GM21423 (cell line): Measurements from ENCODE around the gene PIK3R5.
"Not testable (repeated sequence)": the region's sequence is repeated elsewhere in the genome, so short reads cannot be mapped to it uniquely, and the experiment has no call there.

Experiments
- ATAC-seq: cut with Tn5 transposase; IDR thresholded peaks from one replicate; pipeline ENCODE4 v1.9.1; 2021; ENCODE audit warnings: mild to moderate bottlenecking, moderate library complexity; ENCODE audit not compliant: unreplicated experiment

The PIK3R5 gene

DNA sequence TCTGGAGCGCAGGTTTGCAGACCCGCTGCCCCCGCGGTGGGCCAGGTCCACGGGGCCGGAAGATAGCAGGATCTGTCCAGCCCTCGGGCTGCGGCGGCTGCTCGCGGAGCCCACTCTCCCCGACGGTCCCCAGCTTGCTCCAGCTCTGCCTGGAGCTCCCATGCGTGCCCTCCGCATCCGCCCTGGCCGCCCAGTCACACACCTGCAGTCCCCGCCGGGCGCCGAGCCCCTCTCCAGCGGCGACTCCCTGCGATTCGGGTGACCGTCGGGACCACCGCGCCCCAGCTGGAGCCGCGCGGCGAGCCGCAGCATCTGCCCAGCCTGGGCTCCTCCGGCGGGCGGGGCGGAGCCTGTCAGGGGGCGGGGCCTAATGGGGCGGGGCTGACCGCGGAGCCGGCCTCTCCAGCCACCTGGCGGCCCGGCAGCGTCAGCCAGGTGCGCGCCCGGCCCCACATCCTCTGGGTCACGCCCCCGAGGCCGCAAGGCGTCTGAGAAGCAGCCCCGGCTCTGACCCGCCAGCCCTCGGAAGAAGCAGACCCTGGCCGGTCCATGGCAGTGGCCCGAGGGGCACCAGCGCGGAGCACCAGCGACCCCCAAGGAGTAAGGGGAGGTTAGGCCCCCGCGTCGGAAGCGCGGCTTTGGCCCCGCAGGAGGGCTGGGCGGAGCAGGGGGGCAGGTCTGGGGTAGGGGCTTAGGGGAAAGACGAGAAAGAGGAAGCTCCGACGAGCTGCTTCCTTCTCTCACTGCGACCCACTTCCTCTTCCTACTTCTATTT is at the start of gene PIK3R5:
TSS of gene PIK3R5 (minus strand) at position 314 of the 775 bp plus-strand sequence. CDS start 54,213 bp downstream, outside the sequence.
- ATAC-seq: peak; percentile 58

GRCh38 chr17:9011001-9011400 is 45.5 kb upstream of the PIK3R5 start:
- ATAC-seq: no peak

GRCh38 chr17:9009737-9010136 is 44.2 kb upstream of the PIK3R5 start:
- no peak for ATAC-seq

GRCh38 chr17:9009096-9009495 is 43.6 kb upstream of the PIK3R5 start:
- ATAC-seq: no peak

GRCh38 chr17:9007052-9007714 is 41.7 kb upstream of the PIK3R5 start:
- no peak for ATAC-seq

GRCh38 chr17:9006175-9006767 is 40.8 kb upstream of the PIK3R5 start:
- no peak for ATAC-seq

DNA sequence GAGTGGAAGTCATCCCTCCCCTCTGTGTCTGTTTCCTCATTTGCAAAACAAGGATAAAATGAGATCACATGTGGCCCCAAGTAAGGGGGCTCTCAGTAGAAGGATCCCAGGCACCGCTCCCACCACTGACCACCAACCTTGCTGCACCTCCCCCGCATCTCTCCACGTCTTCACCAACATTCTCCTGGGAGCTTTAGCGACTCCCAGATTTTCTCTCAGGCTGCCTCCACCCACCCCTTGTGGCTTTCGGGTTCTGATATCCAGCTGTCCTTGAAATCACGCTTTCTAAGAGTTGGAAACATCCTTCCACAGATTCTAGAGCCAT is 39.4 kb upstream of the PIK3R5 start:
- ATAC-seq: no peak

DNA sequence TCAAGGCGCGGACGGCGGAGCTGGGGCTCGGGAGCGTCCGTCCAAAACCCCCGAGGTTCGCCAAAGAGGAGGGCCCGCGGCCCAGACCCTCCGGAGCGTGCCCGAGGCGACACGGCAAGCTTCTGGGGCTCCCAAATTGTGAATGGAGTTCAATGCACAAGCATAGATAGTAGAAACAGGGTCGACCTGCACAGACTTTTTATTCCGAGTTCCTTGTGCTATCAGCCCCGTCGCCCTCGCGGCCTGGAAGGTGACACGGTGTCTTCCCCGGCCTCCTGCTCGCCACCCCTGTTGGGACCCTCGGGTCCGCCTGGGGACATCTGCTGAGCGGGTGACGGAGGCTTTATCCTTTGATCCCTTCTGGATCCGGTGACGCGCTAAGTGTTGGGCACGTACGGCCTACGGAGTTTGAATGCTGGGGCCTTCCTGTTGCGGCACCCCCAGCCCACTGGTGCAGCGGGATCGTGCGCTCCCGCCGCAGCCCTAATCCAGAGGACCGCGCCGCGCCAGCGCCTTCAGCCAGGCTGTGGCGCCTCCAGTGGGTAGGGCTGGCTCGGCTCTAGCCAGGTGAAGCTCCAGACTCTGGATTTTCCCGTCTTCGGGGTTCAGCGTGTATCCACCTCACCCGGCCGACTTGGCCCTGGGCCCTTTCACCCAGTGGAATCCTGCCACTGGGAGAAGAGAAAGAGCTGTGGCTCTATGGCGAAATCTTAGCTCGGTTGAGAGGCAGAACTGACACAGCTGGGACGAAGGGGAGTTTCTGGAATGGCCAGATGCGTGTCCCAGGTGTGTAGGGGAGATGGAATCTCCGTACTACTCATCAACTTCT is 38.8 kb upstream of the PIK3R5 start:
- no peak for ATAC-seq

DNA sequence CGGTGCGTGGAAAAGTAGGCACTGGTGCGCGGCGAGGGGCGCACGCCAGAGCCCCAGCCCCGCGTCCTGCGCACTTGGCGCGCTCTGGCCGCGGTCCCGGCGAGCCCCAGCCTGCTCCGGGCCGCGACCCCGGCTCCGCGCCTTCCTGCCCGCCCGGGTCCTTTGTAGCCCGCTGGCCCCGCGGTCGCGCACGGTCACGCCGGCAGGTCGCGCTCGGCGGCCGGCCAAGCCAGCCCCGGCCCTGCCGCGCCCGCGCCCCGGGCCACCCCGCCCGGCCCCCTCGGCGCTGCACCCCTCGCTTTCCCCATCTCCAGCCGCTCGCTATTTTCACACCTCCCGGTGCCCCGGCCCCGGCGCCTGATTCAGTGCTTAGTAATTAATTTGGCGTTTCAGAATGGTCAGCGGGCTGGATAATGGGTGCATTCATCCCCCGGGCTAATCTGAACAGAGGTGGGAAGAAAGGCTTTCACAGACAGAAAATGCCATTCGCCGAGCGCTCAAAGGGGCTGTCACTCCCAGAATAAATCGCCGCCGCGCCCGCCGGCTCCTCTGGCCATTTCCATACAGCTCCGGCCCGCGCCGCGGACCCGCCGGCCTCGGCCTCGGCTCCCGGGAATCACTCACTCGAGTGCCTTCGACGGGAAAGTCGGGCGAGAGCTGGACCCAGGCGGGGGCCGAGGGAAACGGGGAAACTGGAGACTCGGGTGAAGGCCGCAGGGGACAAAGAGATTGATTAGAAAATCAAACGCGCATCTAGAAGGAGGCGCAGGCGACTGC is 38.0 kb upstream of the PIK3R5 start:
- no peak for ATAC-seq

GRCh38 chr17:9002606-9003354 is 37.3 kb upstream of the PIK3R5 start:
- ATAC-seq: no peak

- no peak for ATAC-seq
These were observed 36.7 kb upstream of the PIK3R5 start for GRCh38 chr17:9002227-9002605.

GRCh38 chr17:9001559-9001958 is 36.1 kb upstream of the PIK3R5 start:
- no peak for ATAC-seq

- ATAC-seq: peak; percentile 69
These were observed 32.6 kb upstream of the PIK3R5 start for GRCh38 chr17:8997994-8998628.

GRCh38 chr17:8995711-8996110 is 30.2 kb upstream of the PIK3R5 start:
- ATAC-seq: no peak

- no peak for ATAC-seq
These were observed 28.8 kb upstream of the PIK3R5 start for GRCh38 chr17:8994319-8994718.

- no peak for ATAC-seq
These were observed 26.2 kb upstream of the PIK3R5 start for GRCh38 chr17:8991514-8992285.

- ATAC-seq: not testable (repeated sequence)
These were observed 22.9 kb upstream of the PIK3R5 start for GRCh38 chr17:8988263-8988935.

- ATAC-seq: no peak
These were observed 20.8 kb upstream of the PIK3R5 start for GRCh38 chr17:8986295-8986694.
